CD4-positive, alpha-beta T cell treated with Interleukin-6 at 100 ng/mL for 8 hours (primary cell): ENCODE data around the gene CASP9.

ENCODE experiments used
- DNase-seq: peaks from one replicate; pipeline ENCODE4 v3.0.0-alpha.2; 2020; ENCODE audit warnings: mixed read lengths, low spot score

The CASP9 gene

GRCh38 chr1:15445390-15446122 lies 78.5 kb downstream of the CASP9 start:
- no peak for DNase-seq

DNA sequence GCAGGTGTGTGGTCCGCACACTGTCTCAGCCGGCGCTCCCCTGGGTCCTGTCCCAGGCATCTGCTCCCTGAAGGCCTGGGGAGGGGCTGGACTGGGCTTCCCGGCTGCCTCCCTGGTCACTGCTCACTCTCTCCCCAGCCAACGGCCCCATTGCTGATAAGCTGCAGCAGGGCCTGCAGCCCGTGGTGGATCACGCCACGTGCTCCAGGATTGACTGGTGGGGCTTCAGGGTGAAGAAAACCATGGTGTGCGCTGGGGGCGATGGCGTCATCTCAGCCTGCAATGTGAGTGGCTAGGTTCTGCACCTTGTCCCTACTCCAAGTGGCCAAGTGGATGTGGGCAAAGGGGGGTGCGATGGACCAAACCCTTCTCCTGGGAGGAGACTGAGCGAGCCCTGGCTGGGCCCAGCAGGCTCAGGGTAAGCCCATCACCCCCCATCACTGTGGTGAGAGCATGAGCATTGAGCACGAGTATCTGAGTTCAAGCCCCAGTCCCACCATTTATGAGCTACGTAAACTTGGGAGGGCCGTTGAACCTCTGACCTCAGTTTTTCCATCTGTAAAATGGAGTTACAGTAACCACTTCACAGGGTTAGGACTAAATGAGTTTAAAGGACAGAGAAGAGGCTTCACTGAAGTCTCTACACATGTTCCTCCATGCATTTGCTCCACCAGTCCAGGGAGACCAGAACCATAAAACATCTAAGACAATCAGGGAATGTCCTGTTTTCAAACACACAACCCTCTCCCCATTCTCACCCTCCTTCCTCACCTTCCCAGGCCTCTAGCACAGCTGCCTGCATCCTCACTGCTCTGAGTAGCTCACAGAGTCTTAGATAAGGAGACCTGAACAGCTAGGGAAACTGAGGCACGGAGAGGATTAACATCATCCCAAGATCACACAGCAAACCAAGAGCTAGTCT lies 79.3 kb downstream of the CASP9 start:
- no peak for DNase-seq

GRCh38 chr1:15443281-15443680 lies 80.7 kb downstream of the CASP9 start:
- no peak for DNase-seq

- DNase-seq: no peak
These were observed 81.3 kb downstream of the CASP9 start for GRCh38 chr1:15442759-15443158.

DNA sequence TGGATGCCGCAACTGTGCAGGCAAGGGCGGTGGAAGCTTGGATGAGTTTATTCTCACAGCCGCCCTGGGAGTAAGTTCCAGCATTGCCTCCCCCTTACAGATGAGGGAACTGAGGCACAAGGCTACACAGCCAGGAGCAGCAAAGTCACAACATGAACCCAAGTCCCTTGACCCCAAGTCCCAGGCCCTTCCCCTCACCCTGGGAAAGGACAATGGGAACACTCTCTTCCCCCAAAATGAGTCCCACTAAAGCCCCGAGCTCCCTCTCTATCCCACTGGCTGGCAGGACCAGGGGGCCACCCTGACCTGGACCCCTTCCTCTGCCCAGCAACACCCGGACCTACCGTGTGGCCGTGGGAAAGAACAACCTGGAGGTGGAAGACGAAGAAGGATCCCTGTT lies 81.9 kb downstream of the CASP9 start:
- no peak for DNase-seq
